GM21381 (cell line): ENCODE measurements around the gene KLRD1.
"Not testable (repeated sequence)": the region's sequence is repeated elsewhere in the genome, so short reads cannot be mapped to it uniquely, and the experiment has no call there.

Experiments used
- ATAC-seq: cut with Tn5 transposase; IDR thresholded peaks from one replicate; pipeline ENCODE4 v1.9.1; 2021; ENCODE audit warnings: mild to moderate bottlenecking, moderate library complexity; ENCODE audit not compliant: unreplicated experiment

The KLRD1 gene

DNA sequence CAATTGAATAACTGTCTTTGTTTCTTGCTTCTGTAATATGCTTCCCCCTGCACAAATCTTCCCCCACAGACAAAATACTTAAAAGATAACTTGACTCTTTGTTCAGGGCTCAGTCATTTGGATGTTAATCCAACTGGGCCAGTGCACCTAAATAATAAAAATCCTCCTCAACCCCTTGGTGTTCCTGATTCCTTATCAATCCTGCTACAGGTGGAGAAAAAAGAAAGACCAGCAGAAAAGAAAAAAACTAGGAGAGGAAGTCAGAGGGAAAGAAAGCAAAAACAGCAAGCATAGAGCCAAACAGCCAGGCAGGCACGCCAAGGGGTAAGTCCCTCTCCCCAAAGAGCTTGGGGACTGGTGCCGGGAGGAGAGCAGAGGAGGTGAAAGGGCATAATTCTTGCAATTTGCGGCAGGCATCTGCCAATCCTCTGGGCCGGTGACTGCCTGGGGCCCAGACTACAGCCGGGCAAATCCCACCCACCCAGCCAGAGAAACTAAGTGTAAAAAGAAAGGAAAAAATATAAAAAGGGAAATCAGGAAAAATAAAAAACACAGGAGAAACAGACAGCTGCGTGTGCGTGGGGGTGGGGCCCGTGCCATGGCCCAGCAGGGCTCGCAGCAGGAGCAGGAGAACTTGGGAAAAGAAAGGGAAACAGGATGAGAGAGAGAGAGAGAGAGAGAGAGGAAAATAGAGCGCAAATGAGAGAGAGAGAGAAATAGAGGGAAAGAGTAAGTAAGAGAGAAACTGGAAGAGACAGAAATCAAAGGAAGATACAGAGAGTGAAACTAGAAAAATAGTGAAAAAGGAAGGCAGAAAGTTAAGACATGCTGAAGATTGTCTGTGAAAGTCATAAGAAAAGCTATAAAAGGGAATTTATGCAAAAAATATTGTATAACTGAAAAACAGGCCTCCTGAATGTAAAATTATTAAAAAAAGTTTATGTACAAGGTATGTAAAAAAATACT, 60.8 kb downstream of the KLRD1 start:
- no peak for ATAC-seq

DNA sequence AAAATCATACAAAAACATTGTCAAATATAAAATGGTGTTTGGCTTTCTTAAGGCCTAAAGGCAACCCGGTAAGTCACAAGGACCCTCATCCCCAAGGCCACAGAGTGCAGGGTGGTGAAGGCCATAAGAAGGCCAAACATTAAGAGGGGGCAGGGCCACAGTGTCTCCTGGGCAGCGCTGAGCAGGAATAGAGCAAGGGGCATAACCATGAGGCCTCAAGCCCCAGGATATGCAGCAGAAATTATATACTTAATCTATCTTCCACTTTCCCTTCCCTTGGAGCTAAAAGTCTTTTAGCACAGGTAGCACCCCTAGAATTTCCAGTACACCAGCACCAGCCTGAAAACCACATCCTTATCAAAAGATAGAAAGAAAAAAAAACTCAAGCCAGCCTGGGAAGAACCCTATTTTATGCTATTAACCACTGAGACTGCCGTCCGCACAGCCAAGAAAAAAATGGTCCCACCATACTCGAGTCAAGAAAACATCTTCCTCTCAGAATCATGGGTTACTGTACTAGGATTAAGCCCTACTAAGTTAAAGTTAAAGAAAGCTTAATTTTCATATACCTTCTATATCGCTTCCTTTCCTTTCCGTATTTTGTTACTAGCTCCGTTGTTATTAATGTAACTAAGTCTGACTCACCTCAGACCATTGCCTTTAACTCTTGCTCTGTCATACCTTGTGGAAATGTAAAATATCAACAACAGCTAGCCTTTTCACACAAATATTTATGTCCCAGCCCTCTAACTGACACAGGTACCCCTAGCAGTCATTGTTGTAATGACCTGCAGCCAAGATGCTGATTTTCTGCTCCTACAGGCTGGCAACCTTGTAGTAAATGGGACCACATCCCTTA, 62.1 kb downstream of the KLRD1 start:
- ATAC-seq: no peak

DNA sequence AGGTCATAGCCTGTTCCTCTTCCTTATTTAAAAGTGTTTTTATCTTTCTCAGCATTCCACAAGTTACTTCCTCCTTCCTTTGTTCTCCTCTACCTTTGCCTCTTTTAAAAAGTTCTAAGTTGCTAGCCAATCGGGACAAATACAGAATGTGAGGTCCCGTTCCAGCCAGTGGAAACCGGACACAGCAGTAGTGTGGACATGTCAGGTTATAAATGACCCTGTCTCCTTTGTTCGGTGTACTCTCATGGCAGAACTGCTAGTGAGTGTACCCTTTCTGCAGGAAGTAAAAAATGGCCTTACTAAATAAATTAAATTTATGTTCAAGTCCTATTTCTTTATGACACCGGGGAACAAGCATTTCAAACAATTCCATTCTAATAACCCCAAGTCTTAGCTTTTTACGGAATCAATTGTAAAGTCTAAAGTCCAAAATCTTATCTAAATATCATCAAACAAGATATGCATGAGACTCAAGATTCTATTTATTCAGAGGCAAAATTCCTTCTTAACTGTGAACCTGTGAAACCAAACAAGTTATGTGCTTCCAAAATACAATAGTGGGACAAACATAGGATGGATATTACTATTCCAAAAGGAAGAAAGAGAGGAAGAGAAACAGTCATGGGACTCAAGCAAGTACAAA, 64.3 kb downstream of the KLRD1 start:
- not testable (repeated sequence) for ATAC-seq

DNA sequence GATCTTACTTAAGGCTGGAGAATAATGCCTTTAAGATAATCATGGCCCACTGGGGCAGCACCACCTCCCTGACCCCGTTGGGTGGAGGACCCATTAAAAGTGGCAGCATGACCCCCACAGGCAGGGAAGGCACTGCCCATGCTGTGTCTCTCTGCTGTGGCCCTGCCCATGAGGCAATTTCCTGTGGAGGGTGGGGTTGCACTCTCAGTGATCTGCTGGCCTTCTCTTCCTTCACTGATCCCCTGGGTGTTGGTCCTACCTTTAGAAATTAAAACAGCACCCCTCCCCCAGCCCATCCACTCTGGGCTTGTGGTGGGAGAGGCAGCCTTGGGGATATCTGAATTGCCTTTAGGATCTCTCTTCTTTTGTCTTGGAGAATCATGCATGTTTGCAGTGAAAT, 64.9 kb downstream of the KLRD1 start:
- ATAC-seq: no peak

DNA sequence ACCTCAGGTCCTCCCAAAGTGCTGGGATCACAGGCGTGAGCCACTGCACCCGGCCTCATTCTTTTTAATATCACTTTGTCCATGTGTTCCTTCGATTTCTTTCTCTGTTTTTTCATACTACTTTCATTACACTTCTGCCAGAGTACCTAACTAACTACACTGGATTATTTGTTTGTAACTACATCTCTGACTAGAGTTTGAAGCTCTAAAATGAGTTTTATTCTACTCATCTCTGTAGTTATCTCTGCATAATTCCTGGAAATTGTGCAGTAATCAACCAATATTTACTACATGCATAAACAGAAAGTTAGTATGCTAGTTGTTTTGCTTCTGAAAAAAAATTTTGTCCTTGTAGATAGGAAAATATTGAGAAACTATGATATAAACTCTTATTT, 67.0 kb downstream of the KLRD1 start:
- ATAC-seq: no peak

DNA sequence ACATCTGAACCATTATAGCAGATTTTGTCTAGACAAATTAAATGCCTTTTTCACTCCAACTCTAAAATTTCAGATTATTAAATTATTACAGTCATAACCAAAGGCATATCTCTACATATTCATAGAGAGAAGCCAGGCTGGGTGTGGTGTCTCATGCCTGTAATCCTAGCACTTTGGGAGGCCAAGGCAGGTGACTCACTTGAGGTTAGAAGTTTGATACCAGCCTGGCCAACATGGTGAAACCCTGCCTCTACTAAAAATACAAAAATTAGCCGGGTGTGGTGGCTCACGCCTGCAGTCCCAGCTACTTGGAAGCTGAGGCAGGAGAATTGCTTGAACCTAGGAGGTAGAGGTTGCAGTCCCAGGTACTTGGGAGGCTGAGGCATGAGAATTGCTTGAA, 71.1 kb downstream of the KLRD1 start:
- ATAC-seq: not testable (repeated sequence)
